ENCODE measurements around the gene RIMBP3C. TPM values are rescaled to one million over a fixed set of nuclear protein-coding genes. Genes with fewer than 3 reads are reported as not detected.
"Not testable (repeated sequence)": the region's sequence is repeated elsewhere in the genome, so short reads cannot be mapped to it uniquely, and the experiment has no call there.

Gene RIMBP3C
- total RNA-seq, 1 experiment from 2014 or later, result 0.47 TPM

DNA sequence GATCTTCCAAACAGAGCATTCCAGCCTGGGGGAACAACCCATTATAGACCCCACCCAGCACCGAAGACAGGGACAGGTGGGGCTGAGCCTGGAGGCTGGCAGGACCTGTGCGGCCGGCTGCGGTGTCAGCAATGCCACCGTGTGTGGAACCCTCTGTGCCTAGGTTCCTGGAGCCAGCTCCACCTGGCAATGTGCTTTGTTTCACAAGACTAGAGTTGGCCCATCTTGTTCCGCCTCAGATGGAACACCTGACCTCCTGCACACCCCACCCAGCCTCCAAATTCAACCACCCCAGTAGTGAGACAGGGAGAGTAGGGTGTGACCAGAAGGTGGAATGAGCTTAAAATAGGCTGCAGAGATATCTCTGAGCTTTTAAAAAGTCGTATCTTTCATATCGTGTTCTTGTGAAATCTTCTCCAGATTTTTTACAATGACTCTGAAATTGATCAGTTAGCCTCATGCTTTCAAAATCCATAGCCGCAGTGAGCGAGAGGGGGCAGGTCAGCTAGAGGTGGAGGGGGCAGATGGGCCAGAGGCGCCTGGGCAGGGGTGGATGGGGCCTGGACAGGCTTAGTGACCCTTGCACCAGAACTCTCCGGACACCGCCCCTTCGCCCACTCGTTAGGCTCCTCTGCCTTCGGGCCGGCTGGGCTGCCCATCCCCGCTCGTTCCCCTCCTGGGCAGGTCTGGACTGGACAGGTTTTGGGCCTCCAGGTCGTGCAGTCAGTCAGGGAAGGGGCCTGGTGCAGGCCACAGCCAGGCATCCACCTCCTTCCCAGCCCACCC lies 18.2 kb downstream of the RIMBP3C start:
- in situ Hi-C loops (cut with HindIII; ENCODE audit: low sequenced_read_pairs); DNase-seq (ENCODE audit: low spot score): not testable (repeated sequence)

DNA sequence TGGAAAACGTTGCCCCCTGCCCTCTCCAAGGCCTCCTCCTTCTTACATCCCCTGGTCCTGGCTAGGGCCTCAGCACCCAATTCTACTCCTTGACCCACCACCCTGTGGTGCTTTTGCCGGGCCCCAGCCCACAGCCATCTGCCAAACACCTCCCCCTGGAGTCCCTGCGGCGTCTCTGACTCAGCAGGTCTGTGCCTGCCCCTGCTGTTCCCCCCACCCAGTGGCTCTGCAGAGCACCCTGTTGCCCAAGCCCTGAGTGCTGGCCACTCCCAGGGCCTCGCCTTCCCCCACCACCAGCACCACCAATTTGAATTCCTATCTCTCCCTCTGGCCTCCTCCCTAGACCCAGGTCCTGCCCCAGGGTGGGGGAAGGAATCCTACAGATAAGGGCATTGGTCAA lies 19.7 kb downstream of the RIMBP3C start:
- DNase-seq (ENCODE audit: low spot score); in situ Hi-C loops (cut with HindIII; ENCODE audit: low sequenced_read_pairs): not testable (repeated sequence)

DNA sequence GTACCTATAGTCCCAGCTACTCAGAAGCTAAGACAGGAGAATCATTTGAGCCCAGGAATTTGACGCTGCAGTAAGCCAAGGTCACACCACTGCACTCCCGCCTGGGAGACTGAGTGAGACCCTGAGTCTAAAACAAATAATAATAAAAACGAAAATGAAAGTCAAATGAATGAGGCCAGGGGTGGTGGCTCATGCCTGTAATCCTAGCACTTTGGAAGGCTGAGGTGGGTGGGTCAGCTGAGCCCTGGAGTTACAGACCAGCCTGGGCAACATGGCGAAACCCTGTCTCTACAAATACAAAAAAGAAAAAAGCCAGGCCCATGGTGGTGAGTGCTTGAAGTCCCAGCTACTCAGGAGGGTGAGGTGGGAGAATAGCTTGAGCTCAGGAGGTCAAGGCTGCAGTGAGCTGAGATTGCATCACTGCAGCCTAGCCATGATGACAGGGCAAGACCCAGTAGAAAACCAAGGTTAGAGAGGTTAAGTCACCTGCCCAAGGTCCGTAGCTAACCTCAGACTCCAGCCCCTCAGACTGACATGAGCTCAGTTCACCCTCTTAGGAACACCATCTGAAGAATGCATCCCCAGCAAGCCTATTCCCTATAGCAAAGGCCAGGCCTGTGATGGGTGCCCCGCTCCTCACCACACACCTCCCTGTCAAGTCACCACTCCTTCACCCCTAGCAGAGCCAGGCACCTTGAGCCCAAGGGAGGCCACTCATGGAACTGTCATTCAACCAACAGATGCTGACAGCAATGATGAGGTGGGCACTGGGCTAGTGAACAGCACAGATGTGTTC lies 24.4 kb downstream of the RIMBP3C start:
- DNase-seq (ENCODE audit: low spot score); in situ Hi-C loops (cut with HindIII; ENCODE audit: low sequenced_read_pairs): not testable (repeated sequence)

DNA sequence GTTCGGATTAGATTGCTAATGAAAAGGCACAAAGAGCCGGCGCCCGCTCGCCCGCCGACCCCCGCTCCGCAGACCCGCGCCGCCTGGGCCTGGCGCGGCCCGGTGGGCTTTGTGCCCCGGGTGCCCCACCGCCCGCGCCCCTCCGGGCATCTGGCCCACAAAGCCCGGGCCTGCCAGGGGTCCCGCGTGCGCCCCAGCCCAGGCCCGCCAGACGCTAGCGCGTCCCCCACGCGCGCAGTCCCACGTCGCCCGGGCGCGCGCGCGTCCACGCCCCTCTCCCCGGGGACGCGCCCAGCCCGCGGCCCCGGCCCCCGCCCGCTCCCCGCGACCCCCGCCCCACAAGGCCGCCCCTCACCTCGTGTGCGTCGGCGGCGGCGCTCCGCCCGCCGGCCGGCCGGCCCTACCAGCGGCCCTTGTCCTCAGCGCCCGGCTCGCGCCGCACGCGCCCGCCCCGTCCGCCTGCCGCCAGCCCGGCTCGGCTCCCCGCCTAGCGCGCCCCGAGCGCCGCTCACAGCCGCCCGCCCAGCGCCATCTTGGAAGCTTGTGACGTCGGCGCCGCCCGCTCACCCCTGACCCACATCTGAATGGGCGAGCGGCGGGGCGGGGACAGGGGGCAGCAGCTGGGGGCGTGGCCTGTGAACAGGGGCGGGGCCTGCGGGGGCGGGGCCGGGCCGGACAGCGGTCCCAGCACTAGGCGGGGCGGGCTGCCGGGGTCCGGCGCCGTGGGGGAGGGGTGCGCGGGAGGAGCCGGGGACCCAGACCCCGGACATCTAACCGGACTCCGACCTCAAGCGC lies 34.1 kb downstream of the RIMBP3C start:
- in situ Hi-C loops (cut with HindIII; ENCODE audit: low sequenced_read_pairs), result not testable (repeated sequence)

DNA sequence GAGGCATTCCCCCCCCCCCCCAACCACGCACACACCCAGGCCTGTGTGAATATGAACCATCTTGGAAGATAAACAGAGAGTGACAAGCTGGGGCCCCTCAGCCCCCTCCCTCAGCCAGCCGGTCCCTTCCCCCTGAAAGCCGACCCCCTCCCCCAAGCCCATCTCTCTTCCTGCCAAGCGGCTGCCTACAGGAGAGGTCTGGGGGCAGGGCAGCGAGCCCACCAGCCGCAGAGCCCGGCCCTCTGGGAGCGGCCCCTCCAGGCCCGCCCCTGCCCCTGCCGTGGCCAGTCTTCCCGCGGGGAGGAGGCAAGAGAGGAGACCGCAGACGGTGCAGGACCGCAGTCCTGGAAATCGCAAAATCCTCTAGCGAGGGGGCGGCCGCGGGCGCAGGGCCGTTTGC lies 34.7 kb downstream of the RIMBP3C start:
- in situ Hi-C loops (cut with HindIII; ENCODE audit: low sequenced_read_pairs); DNase-seq (ENCODE audit: low spot score): not testable (repeated sequence)

More for the DNA sequence above, 34.1 kb downstream of the RIMBP3C start:
- DNase-seq (ENCODE audit: low spot score), result not testable (repeated sequence)

DNA sequence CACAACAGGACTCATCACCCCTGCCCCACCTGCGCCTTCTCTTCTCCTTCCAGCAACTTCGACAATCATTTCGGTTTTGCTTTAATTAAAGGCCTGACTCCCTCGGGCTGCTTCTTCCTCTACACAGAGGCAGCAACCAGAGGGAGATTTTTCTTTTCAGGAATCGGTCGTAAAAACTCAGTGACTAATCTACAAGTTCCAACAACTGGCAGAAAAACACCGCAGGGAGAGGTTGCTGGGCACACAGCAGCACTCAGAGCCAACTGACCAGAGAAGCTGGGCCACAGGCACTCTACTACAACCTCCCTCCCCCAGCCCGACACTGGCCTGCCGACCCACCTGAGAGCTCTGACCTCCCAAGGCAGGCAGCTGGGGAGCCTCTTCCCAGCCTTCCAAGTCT lies 36.0 kb downstream of the RIMBP3C start:
- in situ Hi-C loops (cut with HindIII; ENCODE audit: low sequenced_read_pairs); DNase-seq (ENCODE audit: low spot score): not testable (repeated sequence)

DNA sequence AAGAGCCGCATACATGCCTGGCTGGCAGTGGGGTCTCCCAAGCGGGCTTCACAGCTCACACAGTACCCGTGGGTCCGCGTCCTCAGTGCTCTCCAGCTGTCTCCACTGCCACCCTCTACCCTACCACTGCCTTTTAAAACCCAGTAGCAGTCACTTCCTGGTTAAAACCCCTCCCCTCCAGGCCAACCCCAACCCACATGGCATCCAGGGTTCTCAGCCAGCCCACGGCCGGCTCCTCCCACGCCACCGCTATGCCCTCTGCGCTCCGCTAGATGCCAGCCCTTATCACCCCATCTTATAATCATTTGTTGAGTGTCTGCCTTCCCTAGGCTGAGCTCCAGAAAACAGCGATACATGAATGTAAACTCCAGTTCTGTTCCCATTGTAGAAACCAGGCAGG lies 37.1 kb downstream of the RIMBP3C start:
- DNase-seq (ENCODE audit: low spot score); in situ Hi-C loops (cut with HindIII; ENCODE audit: low sequenced_read_pairs): not testable (repeated sequence)

DNA sequence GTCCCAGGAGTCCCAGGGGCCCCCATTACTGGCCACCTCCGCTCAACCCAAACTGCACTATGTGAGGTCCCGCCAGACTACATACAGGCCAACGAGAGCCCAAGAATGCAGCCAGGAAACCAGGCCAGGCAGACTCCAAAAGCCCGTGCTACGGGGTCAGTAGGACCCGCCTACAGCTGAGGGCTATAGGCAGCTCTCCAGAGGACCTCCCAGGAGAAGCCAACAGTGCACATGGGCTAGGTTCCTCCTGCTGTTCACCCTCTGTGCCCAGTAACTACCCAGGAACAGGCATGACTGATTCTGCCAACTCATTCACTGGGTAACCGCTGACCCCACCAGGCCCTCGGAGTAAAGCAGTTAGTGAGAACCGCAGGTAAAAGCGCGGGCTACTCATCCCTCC lies 39.2 kb downstream of the RIMBP3C start:
- in situ Hi-C loops (cut with HindIII; ENCODE audit: low sequenced_read_pairs); DNase-seq (ENCODE audit: low spot score): not testable (repeated sequence)

DNA sequence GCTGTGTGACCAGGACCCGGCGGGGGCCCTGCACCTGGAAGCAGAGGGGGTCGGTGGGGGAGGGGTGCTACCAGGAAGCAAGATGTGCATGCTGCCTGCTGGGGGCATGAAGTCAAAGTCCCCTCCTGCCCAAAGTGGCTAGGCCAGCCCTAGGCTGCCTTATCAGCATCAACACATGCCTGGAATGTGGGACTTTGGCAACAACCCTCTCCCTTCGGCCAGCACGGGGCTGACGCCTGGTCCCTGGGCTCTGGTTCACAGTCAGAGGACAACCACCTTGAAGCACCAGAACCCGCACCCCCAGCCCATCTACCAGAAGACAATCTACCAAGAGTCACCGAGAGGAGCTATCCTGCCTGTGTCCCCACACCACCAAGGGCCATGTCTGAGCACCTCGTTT lies 40.9 kb downstream of the RIMBP3C start:
- in situ Hi-C loops (cut with HindIII; ENCODE audit: low sequenced_read_pairs); DNase-seq (ENCODE audit: low spot score): not testable (repeated sequence)

DNA sequence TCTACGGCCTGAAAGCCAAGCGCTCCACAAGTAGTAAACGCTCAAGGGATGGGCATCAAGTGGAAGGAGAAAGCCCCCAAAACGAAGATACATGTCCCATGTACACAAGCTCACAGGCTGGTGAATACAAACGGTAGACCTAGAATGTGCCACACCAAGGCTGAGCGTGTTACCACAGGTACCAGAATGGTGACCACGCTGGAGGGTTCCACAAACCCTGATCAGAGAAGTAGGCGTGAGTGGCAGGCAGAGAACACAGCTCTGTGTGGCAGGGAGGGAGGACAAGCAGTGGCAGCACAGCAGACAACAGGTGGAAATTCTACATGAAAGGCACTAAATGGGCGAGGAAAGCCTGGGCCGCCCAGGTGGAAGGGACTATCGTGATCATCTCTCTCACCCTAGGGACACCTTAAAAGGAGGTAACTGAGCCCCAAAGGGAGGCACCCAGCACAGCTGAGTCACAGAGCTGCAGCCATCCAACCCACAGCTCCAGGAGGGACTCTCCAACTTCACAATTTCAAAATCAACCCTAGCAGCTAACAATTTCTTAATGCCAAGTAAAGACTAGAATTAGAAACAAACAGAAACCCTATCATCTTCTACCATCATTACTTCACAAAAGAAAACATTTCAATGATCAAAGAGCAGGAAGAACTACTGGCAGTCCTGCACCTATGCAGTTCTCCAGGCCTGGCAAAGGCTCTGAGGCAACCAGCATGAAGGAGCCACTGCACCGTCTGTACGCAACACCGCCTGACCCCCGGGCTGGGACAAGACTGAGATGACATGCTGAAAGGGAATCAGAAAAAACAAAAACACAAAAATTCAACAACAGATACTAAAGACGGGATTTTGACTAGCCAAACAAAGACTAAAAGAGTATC lies 51.4 kb downstream of the RIMBP3C start:
- in situ Hi-C loops (cut with HindIII; ENCODE audit: low sequenced_read_pairs); DNase-seq (ENCODE audit: low spot score): not testable (repeated sequence)

DNA sequence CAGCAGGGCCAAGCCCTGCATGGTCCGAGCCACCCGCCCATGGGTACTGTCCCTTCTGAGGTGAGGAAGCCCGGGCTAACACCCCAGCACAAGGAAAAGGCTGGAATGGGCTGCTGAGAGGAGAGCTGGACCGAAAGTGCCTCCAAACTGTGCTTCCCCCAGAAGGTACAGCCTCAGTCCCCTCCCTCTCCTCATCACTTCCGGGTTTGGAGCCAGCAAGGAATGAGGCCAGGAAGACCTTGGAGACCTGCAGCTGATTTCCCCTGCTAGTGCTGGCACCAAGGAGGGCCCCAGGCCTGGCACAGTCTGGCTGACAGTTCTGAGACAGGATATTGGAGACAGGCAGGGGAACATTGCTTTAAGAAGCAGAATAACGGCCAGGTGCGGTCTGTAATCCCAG lies 52.8 kb downstream of the RIMBP3C start:
- DNase-seq (ENCODE audit: low spot score); in situ Hi-C loops (cut with HindIII; ENCODE audit: low sequenced_read_pairs): not testable (repeated sequence)

DNA sequence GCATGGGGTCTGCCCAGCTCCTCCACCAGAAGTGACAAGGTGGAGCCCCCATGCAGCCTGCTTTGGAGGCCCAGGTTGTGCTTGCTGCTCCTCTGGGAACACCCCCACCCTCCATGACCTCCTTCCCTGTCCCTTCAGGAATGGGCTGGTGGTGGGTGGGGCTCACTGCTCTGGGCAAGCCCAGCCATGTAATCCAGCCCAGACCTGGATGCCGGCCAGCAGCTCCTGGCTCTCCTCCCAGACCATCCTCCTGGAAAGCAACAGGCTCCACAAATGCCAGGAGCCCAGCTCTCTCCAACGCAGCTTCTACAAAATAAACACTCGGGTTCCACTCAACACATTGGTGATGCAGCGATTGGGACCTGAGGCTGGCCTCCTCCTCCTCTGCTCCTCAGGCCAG lies 53.3 kb downstream of the RIMBP3C start:
- DNase-seq (ENCODE audit: low spot score); in situ Hi-C loops (cut with HindIII; ENCODE audit: low sequenced_read_pairs): not testable (repeated sequence)

Other genes with a start within 250 kb of the RIMBP3C start
- 0.25 and 0.34 TPM in 2 replicates for gene RIMBP3B, start 167.7 kb downstream of the RIMBP3C start, total RNA-seq (2014; rRNA removed; shearing (Covaris generic))
- gene HIC2, start 134.1 kb downstream of the RIMBP3C start, total RNA-seq (2014; rRNA removed; shearing (Covaris generic)), result 16.5 and 18.5 TPM in 2 replicates
- gene TMEM191C, start 84.1 kb downstream of the RIMBP3C start, total RNA-seq (2014; rRNA removed; shearing (Covaris generic)), result 2.0 and 13.5 TPM in 2 replicates
- 46.6 and 58.0 TPM in 2 replicates for gene UBE2L3, start 16.3 kb upstream of the RIMBP3C start, total RNA-seq (2014; rRNA removed; shearing (Covaris generic))
- gene YDJC, start 78.6 kb upstream of the RIMBP3C start, total RNA-seq (2014; rRNA removed; shearing (Covaris generic)), result 71.7 and 80.6 TPM in 2 replicates
- gene CCDC116, start 81.3 kb upstream of the RIMBP3C start, total RNA-seq (2014; rRNA removed; shearing (Covaris generic)), result not detected in 2 replicates
- gene SDF2L1, start 90.8 kb upstream of the RIMBP3C start, total RNA-seq (2014; rRNA removed; shearing (Covaris generic)), result 39.7 and 49.4 TPM in 2 replicates
- gene PPIL2, start 114.6 kb upstream of the RIMBP3C start, total RNA-seq (2014; rRNA removed; shearing (Covaris generic)), result 20.5 and 24.0 TPM in 2 replicates
- 0.14 and 0.62 TPM in 2 replicates for gene YPEL1, start 184.3 kb upstream of the RIMBP3C start, total RNA-seq (2014; rRNA removed; shearing (Covaris generic))

All from G401 (cell line).